ENCODE results near the gene GTPBP1. TPM values are rescaled to one million over a fixed set of nuclear protein-coding genes. Genes with fewer than 3 reads are reported as not detected.

Gene GTPBP1
- total RNA-seq, 3 donors from 2014 or later (not counting 1 experiment from before 2014, with no cell fraction given), result 236 to 259 (median 249) TPM

GRCh38 chr22:38700270-38700788, 5.4 kb upstream of the GTPBP1 start:
- peak overlapping the region; percentile 97 for H3K27ac Mint-ChIP-seq
- ATAC-seq (peak in 2 of 3 donors; percentile 22 to 40), DNase-seq (peak in 1 of 2 donors; percentile 67)
- no peak for TF ChIP-seq CTCF (IDR thresholded peaks at IDR 0.05)
- no peaks in the 10 kb centered on the region for H3K9me3 ChIP-seq (ENCODE audit: control insufficient read depth, insufficient read depth, low read length)
- intact Hi-C loops (cut with micrococcal nuclease), result loop anchor here (2.0 kb wide), 1 partner anchor 20 kb away; the partner anchor contains the start of gene TOMM22
- under 1% methylated on average over 57 of the region's 57 CpGs for WGBS (ENCODE audit: insufficient coverage)
- peak overlapping the region; percentile 43 for H3K4me3 ChIP-seq (ENCODE audit: low read length)
- peak overlapping the region; percentile 92 for H3K4me3 Mint-ChIP-seq
- peaks cover 50 to 61% of the 10 kb centered on the region in 2 donors for H3K4me1 Mint-ChIP-seq
- peak overlapping the region; percentile 83 for H3K27ac ChIP-seq (ENCODE audit: low read length)
- H3K36me3 Mint-ChIP-seq, result peaks cover 6% of the 10 kb centered on the region
- H3K27me3 ChIP-seq (ENCODE audit: control insufficient read depth, insufficient read depth, low read length), result no peaks in the 10 kb centered on the region
- no peaks in the 10 kb centered on the region for H3K27me3 Mint-ChIP-seq (ENCODE audit: low read depth in 2 of 2)
- peaks cover 43% of the 10 kb centered on the region for H3K4me1 ChIP-seq (ENCODE audit: control insufficient read depth, insufficient read depth, low read length)
- H3K9me3 Mint-ChIP-seq, result no peaks in the 10 kb centered on the region
- H3K36me3 ChIP-seq (ENCODE audit: control insufficient read depth, insufficient read depth, low read length), result no peaks in the 10 kb centered on the region

- Histone ChIP-seq H3K4me1 (ENCODE audit: control insufficient read depth, insufficient read depth, low read length) (peaks cover 43% of the 10 kb centered on the region), H3K27me3 (ENCODE audit: control insufficient read depth, insufficient read depth, low read length) (no peaks in the 10 kb centered on the region), H3K9me3 (ENCODE audit: control insufficient read depth, insufficient read depth, low read length) (no peaks in the 10 kb centered on the region), H3K36me3 (ENCODE audit: control insufficient read depth, insufficient read depth, low read length) (no peaks in the 10 kb centered on the region), H3K27ac (ENCODE audit: low read length) (peak within 1 kb of the TSS; percentile 90), H3K4me3 (ENCODE audit: low read length) (peak within 1 kb of the TSS; percentile 66)
- no peaks in the 10 kb centered on the region for H3K9me3 Mint-ChIP-seq
- peak; percentile 46 to 71 (median 55) for ATAC-seq
- peak within 1 kb of the TSS; percentile 97 for H3K27ac Mint-ChIP-seq
- peak; percentile 100 for DNase-seq
- H3K27me3 Mint-ChIP-seq (ENCODE audit: low read depth in 2 of 2), result no peaks in the 10 kb centered on the region
- TF ChIP-seq CTCF (IDR thresholded peaks at IDR 0.05), result no peak
- peak within 1 kb of the TSS; percentile 92 for H3K4me3 Mint-ChIP-seq
- intact Hi-C loops (cut with micrococcal nuclease), result loop anchor here (2.0 kb wide), 1 partner anchor 20 kb away; the partner anchor contains the start of gene TOMM22
- peaks cover 51 to 64% of the 10 kb centered on the region in 2 donors for H3K4me1 Mint-ChIP-seq
- WGBS (ENCODE audit: insufficient coverage), result under 1% methylated on average over 94 of the region's 94 CpGs
- peaks cover 6% of the 10 kb centered on the region for H3K36me3 Mint-ChIP-seq
Measured at GRCh38 chr22:38700789-38701628, 4.7 kb upstream of the GTPBP1 start, which contains the start of gene JOSD1. Gene JOSD1, minus strand, starts transcription at chr22:38700943. Its CDS starts 956 bp downstream, at chr22:38699987.

GRCh38 chr22:38704654-38705234, 1.0 kb upstream of the GTPBP1 start:
- peaks cover 40% of the 10 kb centered on the region for H3K4me1 ChIP-seq (ENCODE audit: control insufficient read depth, insufficient read depth, low read length)

More at GRCh38 chr22:38704654-38705234, 1.0 kb upstream of the GTPBP1 start:
- DNase-seq, result no peak
- ATAC-seq, result no peak
- Mint-ChIP-seq H3K4me1 (peaks cover 52 to 62% of the 10 kb centered on the region in 2 donors), H3K9me3 (no peaks in the 10 kb centered on the region), H3K27ac (peak overlapping the region; percentile 95 to 96), H3K27me3 (ENCODE audit: low read depth in 2 of 2) (no peaks in the 10 kb centered on the region), H3K4me3 (peak overlapping the region; percentile 81), H3K36me3 (no peaks in the 10 kb centered on the region)
- TF ChIP-seq CTCF (IDR thresholded peaks at IDR 0.05), result no peak
- 29% methylated on average over 10 of the region's 10 CpGs for WGBS (ENCODE audit: insufficient coverage)
- peaks cover 4% of the 10 kb centered on the region for H3K36me3 ChIP-seq (ENCODE audit: control insufficient read depth, insufficient read depth, low read length)
- intact Hi-C loops (cut with micrococcal nuclease), result loop anchor here (1.0 to 5.0 kb wide), 4 partner anchors 48 to 522 kb away; partner anchors contain the start of genes CBY1, FAM227A and PLA2G6
- no peaks in the 10 kb centered on the region for H3K27me3 ChIP-seq (ENCODE audit: control insufficient read depth, insufficient read depth, low read length)
- peak overlapping the region; percentile 71 for H3K27ac ChIP-seq (ENCODE audit: low read length)
- no peaks in the 10 kb centered on the region for H3K9me3 ChIP-seq (ENCODE audit: control insufficient read depth, insufficient read depth, low read length)
- H3K4me3 ChIP-seq (ENCODE audit: low read length), result peak overlapping the region; percentile 23
